Measurements from ENCODE around the gene PTPN4. TPM values are rescaled to one million over a fixed set of nuclear protein-coding genes. Genes with fewer than 3 reads are reported as not detected.
"Not testable (repeated sequence)": the region's sequence is repeated elsewhere in the genome, so short reads cannot be mapped to it uniquely, and the experiment has no call there.

PTPN4 gene
- total and polyA plus RNA-seq, 2 of the 8 experiments (the other 6 are each of a cell fraction or from before 2014, with no cell fraction given), result 28.5 to 105 TPM

DNA sequence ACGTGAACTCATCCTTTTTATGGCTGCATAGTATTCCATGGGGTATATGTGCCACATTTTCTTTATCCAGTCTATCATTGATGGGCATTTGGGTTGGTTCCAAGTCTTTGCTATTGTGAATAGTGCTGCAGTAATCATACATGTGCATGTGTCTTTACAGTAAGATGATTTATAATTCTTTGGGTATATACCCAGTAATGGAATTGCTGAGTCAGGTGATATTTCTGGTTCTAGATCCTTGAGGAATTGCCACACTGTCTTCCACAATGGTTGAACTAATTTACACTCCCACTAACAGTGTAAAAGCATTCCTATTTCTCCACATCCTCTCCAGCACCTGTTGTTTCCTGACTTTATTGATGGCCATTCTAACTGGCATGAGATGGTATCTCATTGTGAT lies 262.8 kb downstream of the PTPN4 start:
- H3K4me2 ChIP-seq (ENCODE audit: insufficient read depth in 1 of 2, low read depth in 2 of 2, low read length in 2 of 2); H3K79me1 ChIP-seq (ENCODE audit: low read depth, low read length); H3K4ac ChIP-seq (replicated peaks; ENCODE audit: insufficient read length, low read depth, low read length); H3K9me3 ChIP-seq (ENCODE audit: insufficient read depth in 2 of 2, low read depth in 1 of 2, low read length in 1 of 2); H3K56ac ChIP-seq (replicated peaks; ENCODE audit: insufficient read length, low read depth, low read length); H2BK5ac ChIP-seq (ENCODE audit: low read depth, low read length); H4K91ac ChIP-seq (replicated peaks; ENCODE audit: insufficient read length, low read length); H3K4me1 ChIP-seq (replicated peaks in 1 of 4; ENCODE audit: control insufficient read depth in 3 of 4, insufficient read depth in 4 of 4, low read length in 3 of 4); H4K20me1 ChIP-seq (replicated peaks in 1 of 2; ENCODE audit: control insufficient read depth in 1 of 2, insufficient read depth in 2 of 2, low read length in 2 of 2); CTCF ChIA-PET (ENCODE audit: partially characterized antibody); FAIRE-seq; H3K14ac ChIP-seq (ENCODE audit: insufficient read length); H2BK120ac ChIP-seq (replicated peaks; ENCODE audit: low read depth, low read length); H3K23me2 ChIP-seq (ENCODE audit: low read depth, low read length); POLR2A ChIA-PET (ENCODE audit: partially characterized antibody); DNase-seq (ENCODE audit: low read depth in 1 of 2, low spot score in 2 of 2); H2BK15ac ChIP-seq (ENCODE audit: low read length); H3K23ac ChIP-seq (ENCODE audit: insufficient read length); H2BK12ac ChIP-seq (ENCODE audit: low read depth, low read length); H3K27me3 ChIP-seq (replicated peaks in 1 of 4; ENCODE audit: control insufficient read depth in 3 of 4, extremely low read depth in 1 of 4, insufficient read depth in 3 of 4, low read length in 3 of 4); H2BK20ac ChIP-seq (ENCODE audit: low read length); H3K27ac ChIP-seq (ENCODE audit: low read depth, low read length); H3K4me3 ChIP-seq (ENCODE audit: extremely low read depth in 1 of 4, insufficient read depth in 2 of 4, low read depth in 3 of 4, low read length in 4 of 4); H4K8ac ChIP-seq (ENCODE audit: extremely low read depth, insufficient read depth, low read length); H3K18ac ChIP-seq (ENCODE audit: extremely low read depth, low read length); H4K5ac ChIP-seq (ENCODE audit: insufficient read length, low read depth, low read length); H2AFZ ChIP-seq (ENCODE audit: low read length); H2AK5ac ChIP-seq (ENCODE audit: low read depth, low read length); H3K9ac ChIP-seq (replicated peaks in 1 of 4; ENCODE audit: extremely low read depth in 1 of 4, low read depth in 3 of 4, low read length in 3 of 4); H3K36me3 ChIP-seq (ENCODE audit: control insufficient read depth in 2 of 4, insufficient read depth in 4 of 4, low read length in 3 of 4): not testable (repeated sequence)
- peaks cover 0 to 60% of the 10 kb centered on the region in 2 experiments; a peak in 2 of 4 replicates for H3K79me2 ChIP-seq (ENCODE audit: control insufficient read depth in 1 of 2, insufficient read depth in 2 of 2, low read length in 2 of 2)
- WGBS, 2 experiments (ENCODE audit: extremely low coverage in 1 of 2, insufficient coverage in 1 of 2, insufficient read length in 1 of 2, insufficient replicate concordance in 2 of 2, low coverage in 1 of 2, low lambda C conversion rate in 2 of 2, missing lambda C conversion rate in 1 of 2), result 100% methylated on average over 1 of the region's 1 CpG; no CpG with 5 or more reads in 1 of the 2 experiments

Measured in H1 (cell line).